GM19193 (cell line): ENCODE results near the gene CASKIN1.

Source experiments
- POLR2A ChIP-seq: IDR thresholded peaks from 4 replicates; pipeline ENCODE4 v1.6.1; 2011; ENCODE audit not compliant: insufficient read depth, insufficient read length; ENCODE audit errors: extremely low read depth

The CASKIN1 gene

DNA sequence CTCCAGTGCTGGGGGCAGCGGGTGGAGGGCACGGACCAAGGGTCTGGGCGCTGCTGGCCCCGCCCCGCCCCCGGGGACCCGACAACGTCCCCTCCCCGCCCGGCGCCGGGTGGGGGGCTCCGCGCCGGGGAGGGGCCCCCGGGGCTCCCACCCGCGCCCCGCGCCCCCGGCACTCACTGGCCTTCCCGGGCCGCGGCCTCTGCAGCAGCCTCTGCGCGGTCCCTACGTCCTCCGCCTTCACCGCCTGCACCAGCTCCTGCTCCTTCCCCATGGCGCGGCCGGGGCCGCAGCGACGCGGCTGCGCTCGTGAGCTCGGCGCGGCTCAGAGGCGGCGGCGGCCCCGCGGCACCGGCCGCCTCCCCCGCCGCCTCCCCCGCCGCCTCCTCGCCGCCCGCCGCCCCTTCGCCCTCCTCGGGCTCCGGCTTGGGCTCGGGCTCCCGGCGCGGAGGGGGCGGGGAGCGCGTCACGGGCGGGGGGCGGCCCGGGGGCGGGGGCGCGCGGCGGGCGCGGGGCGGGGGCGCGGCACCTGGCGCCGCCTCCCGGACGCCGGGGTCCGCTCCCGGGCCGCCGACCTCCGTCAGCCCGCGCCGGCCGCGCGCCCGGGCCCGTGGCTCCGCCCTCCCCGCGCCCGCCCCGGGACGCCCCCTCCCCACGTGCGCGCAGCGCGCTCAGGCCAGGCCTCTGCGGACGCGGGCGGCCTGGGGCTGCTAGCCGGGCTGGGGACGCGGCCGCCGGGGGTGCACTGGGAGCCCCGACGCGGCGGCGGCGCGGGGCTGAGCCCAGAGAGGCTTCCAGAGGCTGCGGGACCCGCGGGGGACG lies at the start of gene CASKIN1:
Gene CASKIN1 (minus strand): TSS at position 444 of the 819 bp plus-strand sequence. CDS start 173 bp downstream, at position 271.
- TF ChIP-seq POLR2A: no peak

GRCh38 chr16:2244926-2245795 lies 48.8 kb upstream of the CASKIN1 start:
- TF ChIP-seq POLR2A: no peak

DNA sequence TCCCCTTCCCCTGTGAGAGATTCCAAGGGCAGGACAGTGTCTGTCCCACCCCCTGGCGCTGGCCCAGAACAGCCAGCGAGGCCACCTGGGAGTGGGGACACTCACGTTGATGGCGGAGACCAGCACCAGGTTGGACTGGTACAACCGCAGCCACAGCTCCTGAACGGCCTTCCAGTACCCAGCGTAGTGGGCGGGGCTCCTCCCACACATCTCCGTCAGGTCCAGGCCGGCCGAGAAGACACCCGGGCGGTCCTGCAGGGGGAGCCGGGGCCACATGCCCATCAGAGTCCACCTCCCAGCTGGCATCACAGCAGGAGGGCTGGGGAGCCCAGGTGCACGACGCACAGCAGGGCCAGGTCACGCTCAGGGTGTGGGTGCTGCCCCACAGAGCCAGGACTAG lies 47.9 kb upstream of the CASKIN1 start:
- TF ChIP-seq POLR2A: no peak

GRCh38 chr16:2243781-2244180 lies 47.4 kb upstream of the CASKIN1 start:
- TF ChIP-seq POLR2A: no peak

GRCh38 chr16:2243031-2243528 lies 46.7 kb upstream of the CASKIN1 start:
- no peak for TF ChIP-seq POLR2A

GRCh38 chr16:2242598-2242997 lies 46.2 kb upstream of the CASKIN1 start:
- no peak for TF ChIP-seq POLR2A

GRCh38 chr16:2238838-2239675 lies 42.7 kb upstream of the CASKIN1 start:
- TF ChIP-seq POLR2A: no peak

DNA sequence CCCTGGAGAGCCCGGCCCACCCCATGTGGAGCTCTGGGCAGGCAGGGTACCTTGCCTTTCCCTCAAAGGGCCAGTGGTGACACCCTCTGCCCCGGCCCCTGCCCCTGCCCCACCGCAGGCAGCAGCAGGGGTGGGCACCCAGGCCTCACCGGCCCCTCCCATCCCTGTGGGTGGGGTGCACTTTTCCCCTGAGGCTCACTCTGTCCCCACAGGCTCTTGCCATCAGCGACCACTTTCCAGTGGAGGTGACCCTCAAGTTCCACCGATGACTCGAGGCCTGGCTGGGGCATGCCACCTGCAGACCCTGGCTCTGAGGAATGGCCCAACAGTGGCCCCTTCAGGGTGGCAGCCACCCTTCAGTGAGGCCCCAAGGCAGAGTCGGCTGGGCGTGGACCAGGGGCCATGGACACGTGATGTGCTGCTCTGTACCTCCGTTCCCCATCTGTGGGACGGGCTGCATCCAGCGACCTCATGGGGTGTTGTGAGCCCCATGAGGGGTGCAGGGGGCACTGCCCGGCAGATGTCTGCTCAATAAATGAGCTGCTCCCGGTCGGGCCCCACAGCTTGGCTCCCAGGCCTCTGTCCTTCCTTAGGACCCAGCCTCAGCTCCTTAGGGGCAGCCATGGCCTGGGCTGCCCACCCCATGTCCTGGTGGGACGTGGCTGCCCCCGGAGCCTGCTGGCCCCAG lies 41.9 kb upstream of the CASKIN1 start:
- no peak for TF ChIP-seq POLR2A

DNA sequence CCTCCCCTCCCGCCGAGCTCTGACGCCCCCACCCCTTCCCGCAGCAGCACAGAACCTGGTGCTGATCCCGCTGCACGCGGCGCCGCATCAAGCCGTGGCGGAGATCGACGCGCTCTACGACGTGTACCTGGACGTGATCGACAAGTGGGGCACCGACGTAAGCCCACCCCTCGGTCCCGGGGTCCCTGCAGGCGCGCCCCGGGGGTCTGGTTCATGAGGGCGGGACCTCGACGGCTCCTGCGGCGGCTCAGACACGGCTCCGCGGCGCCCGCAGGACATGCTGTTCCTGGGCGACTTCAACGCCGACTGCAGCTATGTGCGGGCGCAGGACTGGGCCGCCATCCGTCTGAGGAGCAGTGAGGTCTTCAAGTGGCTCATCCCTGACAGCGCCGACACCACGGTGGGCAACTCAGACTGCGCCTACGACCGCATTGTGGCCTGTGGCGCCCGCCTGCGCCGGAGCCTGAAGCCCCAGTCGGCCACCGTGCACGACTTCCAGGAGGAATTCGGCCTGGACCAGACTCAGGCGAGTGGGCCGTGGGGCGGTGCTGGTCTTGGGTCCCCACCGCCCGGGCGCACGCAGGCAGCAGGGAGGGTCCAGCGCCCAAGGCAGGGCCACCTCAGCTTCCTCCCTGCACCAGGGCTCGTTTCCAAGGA lies 41.2 kb upstream of the CASKIN1 start:
- TF ChIP-seq POLR2A: no peak

DNA sequence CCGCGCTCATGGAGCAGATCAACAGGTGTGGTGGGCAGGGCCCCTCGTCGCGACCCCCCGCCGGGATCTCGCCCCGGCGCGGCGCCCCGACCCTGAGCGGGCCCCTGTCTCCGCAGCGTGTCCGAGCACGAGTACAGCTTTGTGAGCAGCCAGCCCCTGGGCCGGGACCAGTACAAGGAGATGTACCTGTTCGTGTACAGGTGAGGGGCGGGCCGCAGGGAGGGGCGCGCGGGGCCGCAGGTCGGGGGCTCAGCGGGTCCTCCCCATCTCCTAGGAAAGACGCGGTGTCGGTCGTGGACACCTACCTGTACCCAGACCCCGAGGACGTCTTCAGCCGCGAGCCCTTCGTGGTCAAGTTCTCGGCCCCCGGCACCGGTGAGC lies 40.7 kb upstream of the CASKIN1 start:
- no peak for TF ChIP-seq POLR2A

DNA sequence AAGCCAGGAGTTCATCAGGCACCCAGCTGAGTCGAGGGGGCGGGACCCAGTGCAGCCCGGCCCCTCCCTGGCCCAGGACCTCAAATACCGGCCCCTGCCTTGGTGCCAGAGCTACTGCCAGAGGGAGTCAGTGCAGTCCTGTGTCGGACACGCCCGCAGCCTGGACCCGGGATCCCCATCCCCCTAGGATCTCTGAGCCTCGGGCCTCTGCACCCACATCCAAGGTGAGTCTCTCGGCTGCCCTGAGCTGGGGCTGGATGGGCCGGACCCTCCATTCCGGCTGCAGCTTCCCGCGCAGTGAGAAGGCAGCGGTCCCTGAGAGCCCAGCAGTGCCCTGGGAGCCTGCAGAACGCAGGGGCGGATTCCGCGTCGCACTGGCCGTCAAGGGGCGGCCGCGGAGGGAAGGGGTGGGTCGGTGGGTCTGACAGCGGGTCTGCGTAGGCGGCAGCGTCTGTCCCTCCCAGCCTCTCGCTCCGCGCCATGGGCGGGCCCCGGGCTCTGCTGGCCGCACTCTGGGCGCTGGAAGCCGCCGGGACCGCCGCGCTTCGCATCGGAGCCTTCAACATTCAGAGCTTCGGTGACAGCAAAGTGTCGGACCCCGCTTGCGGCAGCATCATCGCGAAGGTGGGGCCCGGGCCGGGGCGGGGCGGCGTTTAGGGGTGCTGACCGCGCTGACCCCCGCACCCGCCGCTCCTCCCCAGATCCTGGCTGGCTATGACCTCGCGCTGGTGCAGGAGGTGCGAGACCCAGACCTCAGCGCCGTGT lies 40.1 kb upstream of the CASKIN1 start, which contains the start of gene DNASE1L2:
Gene DNASE1L2 (plus strand): TSS at position 108 of the 765 bp plus-strand sequence. CDS start 373 bp downstream, at position 481.
- no peak for TF ChIP-seq POLR2A

GRCh38 chr16:2235695-2236336 lies 39.4 kb upstream of the CASKIN1 start:
- TF ChIP-seq POLR2A: no peak

DNA sequence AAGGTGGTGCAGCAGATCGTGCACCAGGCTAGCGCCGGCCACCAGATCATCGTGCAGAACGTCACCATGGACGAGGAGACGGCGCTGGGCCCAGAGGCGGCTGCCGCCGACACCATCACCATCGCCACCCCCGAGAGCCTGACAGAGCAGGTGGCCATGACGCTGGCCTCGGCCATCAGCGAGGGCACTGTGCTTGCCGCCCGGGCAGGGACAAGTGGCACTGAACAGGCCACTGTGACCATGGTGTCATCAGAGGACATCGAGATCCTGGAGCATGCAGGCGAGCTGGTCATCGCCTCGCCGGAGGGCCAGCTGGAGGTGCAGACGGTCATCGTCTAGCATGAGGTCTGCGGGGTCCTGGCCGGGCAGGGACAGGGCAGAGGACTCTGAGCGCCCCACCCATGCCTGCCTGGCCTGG lies 38.8 kb upstream of the CASKIN1 start:
- TF ChIP-seq POLR2A: no peak

DNA sequence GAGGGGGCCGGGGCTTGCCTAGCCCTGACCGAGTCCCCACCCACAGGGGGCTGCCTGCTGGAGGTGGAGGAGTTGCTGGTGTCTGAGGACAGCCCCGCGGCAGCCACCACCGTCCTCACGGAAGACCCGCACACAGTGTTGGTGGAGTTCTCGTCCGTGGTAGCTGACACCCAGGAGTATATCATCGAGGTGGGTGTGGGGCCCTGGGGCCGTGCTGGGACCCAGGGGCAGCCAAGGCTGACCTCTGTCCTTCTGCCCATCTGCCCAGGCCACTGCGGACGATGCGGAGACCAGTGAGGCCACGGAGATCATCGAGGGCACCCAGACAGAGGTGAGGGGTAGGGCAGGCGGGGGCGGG lies 38.4 kb upstream of the CASKIN1 start:
- TF ChIP-seq POLR2A: no peak
